Adrenal gland (tissue), 12 donors: ENCODE results near the gene KDSR. TPM values are rescaled to one million over a fixed set of nuclear protein-coding genes. Genes with fewer than 3 reads are reported as not detected.

Experiments used
- DNase-seq, 7 donors: peaks; one replicate each; pipeline ENCODE4 v3.0.0-alpha.2; 2019 to 2020
- H3K27ac ChIP-seq, 5 donors: fragments of 200-600 bp; sonication (generic) in 4 of 5; 1 replicate in 3 of 5; 2 replicates in 2 of 5; pipeline versions ENCODE4 v1.5.1 to v1.8.0; 2016 to 2020; ENCODE audit warnings: mild to moderate bottlenecking in 1 of 5
- H3K27me3 ChIP-seq: fragments of 200-600 bp; 2 replicates; pipeline ENCODE4 v1.8.0; 2021
- H3K36me3 ChIP-seq, 2 donors: fragments of 200-600 bp; replicated peaks in 1 of 2; 1 replicate in 1 of 2; 2 replicates in 1 of 2; pipeline versions ENCODE4 v1.5.1 to v1.8.0; 2018 to 2022
- H3K4me1 ChIP-seq, 2 donors: fragments of 200-600 bp; replicated peaks in 1 of 2; 1 replicate in 1 of 2; 2 replicates in 1 of 2; pipeline versions ENCODE4 v1.5.1 to v1.8.0; 2018 to 2021
- H3K4me3 ChIP-seq, 4 donors: fragments of 200-600 bp; sonication (generic) in 3 of 4; one replicate each; pipeline ENCODE4 v1.5.1; 2016 to 2018
- H3K9me3 ChIP-seq, 3 donors: fragments of 200-600 bp; sonication (generic) in 1 of 3; replicated peaks in 1 of 3; 1 replicate in 2 of 3; 2 replicates in 1 of 3; pipeline versions ENCODE4 v1.5.1 to v1.8.0; 2016 to 2021
- CTCF ChIP-seq, 6 experiments: fragments of 450-650 bp in 4 of 6; fragments of 200-600 bp in 2 of 6; sonication (generic) in 1 of 6; IDR thresholded peaks; 1 replicate in 5 of 6; 2 replicates in 1 of 6; pipeline versions ENCODE4 v1.5.1 to v1.8.0; 2016 to 2021; ENCODE audit warnings: antibody characterized with exemption in 6 of 6, mild to moderate bottlenecking in 2 of 6, moderate library complexity in 1 of 6
- POLR2A ChIP-seq, 2 donors: fragments of 450-650 bp; IDR thresholded peaks; one replicate each; pipeline ENCODE4 v1.6.1; 2017; ENCODE audit warnings: antibody characterized with exemption in 2 of 2, mild to moderate bottlenecking in 2 of 2, moderate library complexity in 1 of 2
- WGBS, 4 donors: extraction: QIAGEN DNeasy Blood & Tissue Kit in 2 of 4; methylation state at CpG; one replicate each; pipeline versions ENCODE4 v1.1.5 to v1.1.7; 2013 to 2017; 5-methylcytosine and 5-hydroxymethylcytosine counted together
- intact Hi-C, 2 donors: fragments of 100-400 bp; cut with DNase I; formaldehyde crosslinking; loops; one replicate each; pipeline versions ENCODE4 v1.14.1 to v1.15.0; 2022 to 2023
- polyA plus RNA-seq, 3 donors: library from polyadenylated mRNA; stranded (reverse); fragments of 200-250 nt in 2 of 3; fragments of 350-450 nt in 1 of 3; fragmentation: Illumina TruSeq in 1 of 3; extraction: RNeasy Lipid Tissue Mini Kit (QIAGEN cat#74804) in 1 of 3; gene quantifications; one replicate each; pipeline ENCODE4 v1.2.3, GENCODE V29; 2013 to 2014
- total RNA-seq, 9 donors: library from RNA; depleted of rRNA in 4 of 9; stranded (reverse); fragments of >200 nt in 4 of 9; fragments of 120-200 nt in 1 of 9; fragmentation: NEBNext Ultra II Directional in 1 of 9; extraction: Animal tissue kit (Norgen Biotek cat#: 25700) in 1 of 9; gene quantifications; one replicate each; pipeline versions ENCODE4 v1.1.0 to v1.2.4, GENCODE V29; 2013 to 2023
- donor health status: healthy with polysubstance abuse.
- donor health status: Bipolar disorder and iron deficiency.
- donor health status: DM: yes; HTN: yes; CAD: no.
- donor health status: DM: no; HTN: no; CAD: no.
- donor health status: DM: no; HTN: no; CAD: no.
- donor health status: DM: yes; HTN: yes; CAD: no.

KDSR gene
- total and polyA plus RNA-seq, 12 donors, result 8.2 to 102 (median 50.4) TPM

- Histone ChIP-seq H3K27ac (no peak overlapping the region), H3K9me3 (no peaks in the 10 kb centered on the region), H3K4me1 (peaks cover 0 to 6% of the 10 kb centered on the region in 2 donors), H3K36me3 (no peaks in the 10 kb centered on the region), H3K4me3 (no peak overlapping the region), H3K27me3 (no peaks in the 10 kb centered on the region)
- TF ChIP-seq CTCF (IDR thresholded peaks at IDR 0.05), result no peak
- TF ChIP-seq POLR2A (IDR thresholded peaks at IDR 0.05), result no peak
- WGBS, 4 donors, result 81 to 87% (median 86%) methylated on average over 14 of the region's 14 CpGs
- intact Hi-C loops, result no loop called here
- no peak for DNase-seq
Observed at GRCh38 chr18:63284827-63285733, 81.9 kb downstream of the KDSR start.

GRCh38 chr18:63284173-63284799 lies 82.7 kb downstream of the KDSR start:
- intact Hi-C loops, result no loop called here
- no peak overlapping the region for H3K27ac ChIP-seq
- peaks cover 0 to 6% of the 10 kb centered on the region in 2 donors for H3K4me1 ChIP-seq

GRCh38 chr18:63283305-63284094 lies 83.5 kb downstream of the KDSR start:
- no peaks in the 10 kb centered on the region for H3K27me3 ChIP-seq
- H3K27ac ChIP-seq, result no peak overlapping the region
- TF ChIP-seq CTCF (IDR thresholded peaks at IDR 0.05) (no peak), POLR2A (IDR thresholded peaks at IDR 0.05) (no peak)
- 87 to 92% (median 91%) methylated on average over 16 of the region's 16 CpGs for WGBS, 4 donors
- no peak overlapping the region for H3K4me3 ChIP-seq
- no peaks in the 10 kb centered on the region for H3K36me3 ChIP-seq
- intact Hi-C loops, result no loop called here
- DNase-seq, result no peak
- H3K4me1 ChIP-seq, result peaks cover 0 to 5% of the 10 kb centered on the region in 2 donors
- H3K9me3 ChIP-seq, result no peaks in the 10 kb centered on the region

More at GRCh38 chr18:63284173-63284799, 82.7 kb downstream of the KDSR start:
- TF ChIP-seq CTCF (IDR thresholded peaks at IDR 0.05), result no peak
- no peak for TF ChIP-seq POLR2A (IDR thresholded peaks at IDR 0.05)
- Histone ChIP-seq H3K27me3 (no peaks in the 10 kb centered on the region), H3K9me3 (no peaks in the 10 kb centered on the region), H3K4me3 (no peak overlapping the region), H3K36me3 (no peaks in the 10 kb centered on the region)
- 91 to 97% (median 96%) methylated on average over 5 of the region's 5 CpGs for WGBS, 4 donors
- no peak for DNase-seq

- Histone ChIP-seq H3K4me3 (no peak overlapping the region), H3K4me1 (no peaks in the 10 kb centered on the region), H3K36me3 (no peaks in the 10 kb centered on the region), H3K9me3 (no peaks in the 10 kb centered on the region), H3K27me3 (no peaks in the 10 kb centered on the region), H3K27ac (no peak overlapping the region)
- intact Hi-C loops, result no loop called here
- TF ChIP-seq CTCF (IDR thresholded peaks at IDR 0.05) (no peak), POLR2A (IDR thresholded peaks at IDR 0.05) (no peak)
- no peak for DNase-seq
Observed at GRCh38 chr18:63282793-63283192, 84.2 kb downstream of the KDSR start.
